IPS-18a (cell line): Measurements from ENCODE around the gene PTPRM.

Experiments
- H3K27ac ChIP-seq: one replicate; pipeline ENCODE4 v1.5.1; 2013; ENCODE audit warnings: low read length
- H3K27me3 ChIP-seq: one replicate; pipeline ENCODE4 v1.6.1; 2013; ENCODE audit warnings: mild to moderate bottlenecking, low read length; ENCODE audit not compliant: control insufficient read depth, insufficient read depth
- H3K36me3 ChIP-seq: one replicate; pipeline ENCODE4 v1.6.1; 2013; ENCODE audit warnings: low read depth, low read length; ENCODE audit not compliant: control insufficient read depth
- H3K4me1 ChIP-seq: one replicate; pipeline ENCODE4 v1.6.1; 2013; ENCODE audit warnings: low read depth, low read length; ENCODE audit not compliant: control insufficient read depth
- H3K4me3 ChIP-seq: one replicate; pipeline ENCODE4 v1.5.1; 2013; ENCODE audit warnings: low read length
- H3K9ac ChIP-seq: one replicate; pipeline ENCODE4 v1.6.1; 2013; ENCODE audit warnings: mild to moderate bottlenecking, low read length, moderate library complexity
- H3K9me3 ChIP-seq: one replicate; pipeline ENCODE4 v1.6.1; 2013; ENCODE audit warnings: low read depth, low read length; ENCODE audit not compliant: control insufficient read depth

Gene PTPRM

GRCh38 chr18:7892556-7892955 lies 325.4 kb downstream of the PTPRM start:
- no peak overlapping the region for H3K4me3 ChIP-seq
- H3K4me1 ChIP-seq: no peaks in the 10 kb centered on the region
- H3K27me3 ChIP-seq: no peaks in the 10 kb centered on the region
- no peaks in the 10 kb centered on the region for H3K36me3 ChIP-seq
- H3K9ac ChIP-seq: no peak overlapping the region
- H3K9me3 ChIP-seq: no peaks in the 10 kb centered on the region
- no peak overlapping the region for H3K27ac ChIP-seq

GRCh38 chr18:7894592-7894991 lies 327.5 kb downstream of the PTPRM start:
- Histone ChIP-seq H3K27ac (no peak overlapping the region), H3K27me3 (no peaks in the 10 kb centered on the region)

GRCh38 chr18:7895346-7895745 lies 328.2 kb downstream of the PTPRM start:
- no peaks in the 10 kb centered on the region for H3K36me3 ChIP-seq
- no peak overlapping the region for H3K27ac ChIP-seq
- H3K4me1 ChIP-seq: peaks cover 6% of the 10 kb centered on the region
- no peaks in the 10 kb centered on the region for H3K27me3 ChIP-seq
- H3K9ac ChIP-seq: no peak overlapping the region
- no peak overlapping the region for H3K4me3 ChIP-seq
- H3K9me3 ChIP-seq: no peaks in the 10 kb centered on the region

More at GRCh38 chr18:7894592-7894991, 327.5 kb downstream of the PTPRM start:
- Histone ChIP-seq H3K4me1 (peaks cover 6% of the 10 kb centered on the region), H3K9me3 (no peaks in the 10 kb centered on the region), H3K9ac (no peak overlapping the region), H3K4me3 (no peak overlapping the region), H3K36me3 (no peaks in the 10 kb centered on the region)

- Histone ChIP-seq H3K9me3 (no peaks in the 10 kb centered on the region), H3K4me1 (peaks cover 6% of the 10 kb centered on the region), H3K27me3 (no peaks in the 10 kb centered on the region), H3K4me3 (no peak overlapping the region), H3K36me3 (no peaks in the 10 kb centered on the region), H3K9ac (no peak overlapping the region), H3K27ac (no peak overlapping the region)
Observed at GRCh38 chr18:7896161-7896560, 329.0 kb downstream of the PTPRM start.

- Histone ChIP-seq H3K4me1 (peaks cover 6% of the 10 kb centered on the region), H3K4me3 (no peak overlapping the region), H3K36me3 (no peaks in the 10 kb centered on the region), H3K9me3 (no peaks in the 10 kb centered on the region), H3K27me3 (no peaks in the 10 kb centered on the region), H3K27ac (no peak overlapping the region), H3K9ac (no peak overlapping the region)
Observed at GRCh38 chr18:7896805-7897518, 329.8 kb downstream of the PTPRM start.

DNA sequence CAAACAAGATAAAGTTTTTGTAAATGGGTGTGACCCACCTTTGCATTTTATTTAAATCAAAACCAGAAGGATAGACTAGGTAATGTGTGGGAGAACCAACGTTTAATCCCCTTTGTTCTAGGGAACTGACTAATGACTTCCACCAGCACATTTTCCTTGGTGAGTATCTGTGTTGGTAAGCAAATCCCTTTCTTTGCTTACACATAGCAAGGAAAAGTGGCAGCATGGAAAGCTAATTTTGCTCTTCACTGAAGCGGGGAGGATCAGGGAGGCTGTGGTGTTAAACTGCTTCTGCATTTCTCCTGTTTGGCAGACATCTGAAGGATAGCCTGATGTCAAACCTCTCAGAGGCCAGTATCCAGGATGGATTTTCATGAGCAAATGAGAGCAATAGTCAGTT lies 331.1 kb downstream of the PTPRM start:
- Histone ChIP-seq H3K27me3 (no peaks in the 10 kb centered on the region), H3K27ac (no peak overlapping the region), H3K9me3 (no peaks in the 10 kb centered on the region), H3K36me3 (no peaks in the 10 kb centered on the region), H3K9ac (no peak overlapping the region), H3K4me1 (peaks cover 6% of the 10 kb centered on the region), H3K4me3 (no peak overlapping the region)

DNA sequence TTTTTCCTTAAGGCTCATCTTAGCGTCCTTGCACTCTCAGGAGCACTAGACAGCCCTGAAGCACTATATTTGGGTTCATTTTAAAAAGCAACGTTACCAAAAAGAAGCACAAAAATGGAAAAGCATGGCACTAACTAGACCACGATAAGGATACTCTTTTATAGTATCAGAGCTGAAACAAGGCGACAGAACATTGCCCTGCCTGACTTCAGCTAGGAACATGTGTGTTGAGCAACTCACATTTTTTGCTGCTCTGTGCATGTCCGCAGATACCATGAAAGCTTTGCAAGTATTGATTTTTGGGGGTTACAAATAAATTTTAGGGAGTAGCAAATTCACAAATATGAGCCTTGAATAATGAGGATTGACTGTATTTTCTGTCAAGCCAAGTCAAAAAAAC lies 332.0 kb downstream of the PTPRM start:
- H3K36me3 ChIP-seq: no peaks in the 10 kb centered on the region
- H3K4me3 ChIP-seq: no peak overlapping the region
- H3K4me1 ChIP-seq: peaks cover 6% of the 10 kb centered on the region
- no peak overlapping the region for H3K27ac ChIP-seq
- H3K27me3 ChIP-seq: no peaks in the 10 kb centered on the region
- no peak overlapping the region for H3K9ac ChIP-seq
- no peaks in the 10 kb centered on the region for H3K9me3 ChIP-seq

GRCh38 chr18:7900091-7900490 lies 333.0 kb downstream of the PTPRM start:
- H3K9me3 ChIP-seq: no peaks in the 10 kb centered on the region
- H3K9ac ChIP-seq: no peak overlapping the region
- no peaks in the 10 kb centered on the region for H3K27me3 ChIP-seq
- H3K4me3 ChIP-seq: no peak overlapping the region
- H3K27ac ChIP-seq: no peak overlapping the region
- no peaks in the 10 kb centered on the region for H3K36me3 ChIP-seq
- H3K4me1 ChIP-seq: peaks cover 6% of the 10 kb centered on the region

DNA sequence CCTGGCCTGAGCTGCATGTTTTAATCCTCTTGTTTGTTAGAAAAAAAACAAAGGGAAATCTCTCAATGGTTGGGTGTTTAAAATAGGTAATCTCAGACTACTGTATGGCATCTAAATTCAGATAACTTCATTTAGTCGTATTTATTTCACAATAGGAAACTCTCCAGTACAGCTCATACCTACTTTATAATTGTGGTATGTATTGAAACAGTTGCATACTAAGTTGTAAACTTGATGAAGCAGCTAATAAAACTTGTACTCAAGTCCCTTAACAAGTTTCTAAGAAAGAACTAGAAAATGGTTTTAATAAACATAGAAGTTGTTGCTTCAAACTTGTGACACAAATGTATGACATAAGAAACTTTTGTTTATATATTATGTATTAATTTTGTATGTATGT lies 334.5 kb downstream of the PTPRM start:
- no peaks in the 10 kb centered on the region for H3K36me3 ChIP-seq
- H3K27me3 ChIP-seq: no peaks in the 10 kb centered on the region
- no peak overlapping the region for H3K4me3 ChIP-seq
- no peaks in the 10 kb centered on the region for H3K9me3 ChIP-seq
- H3K4me1 ChIP-seq: peaks cover 6% of the 10 kb centered on the region
- H3K9ac ChIP-seq: no peak overlapping the region
- H3K27ac ChIP-seq: no peak overlapping the region

GRCh38 chr18:7902399-7902839 lies 335.3 kb downstream of the PTPRM start:
- Histone ChIP-seq H3K36me3 (no peaks in the 10 kb centered on the region), H3K9ac (no peak overlapping the region), H3K4me1 (peaks cover 6% of the 10 kb centered on the region), H3K4me3 (no peak overlapping the region), H3K9me3 (no peaks in the 10 kb centered on the region), H3K27ac (no peak overlapping the region), H3K27me3 (no peaks in the 10 kb centered on the region)

DNA sequence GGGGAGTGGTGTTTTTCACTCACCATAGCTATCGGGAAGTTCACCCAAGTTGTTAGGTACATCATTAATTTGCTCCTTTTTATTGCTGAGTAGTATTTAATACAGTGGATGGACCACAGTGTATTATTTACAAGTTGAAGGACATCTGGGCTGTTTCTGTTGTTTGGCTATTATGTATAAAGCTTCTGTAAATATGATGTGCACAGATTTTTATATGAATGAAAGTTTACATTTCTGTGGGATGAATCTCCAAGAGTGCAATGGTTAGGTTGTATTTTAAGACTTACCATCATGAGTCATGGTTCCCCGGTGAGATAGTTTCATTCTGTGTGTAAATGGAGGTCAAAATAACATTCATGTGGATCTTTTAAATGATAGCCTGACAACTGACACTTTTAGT lies 337.4 kb downstream of the PTPRM start:
- H3K9me3 ChIP-seq: no peaks in the 10 kb centered on the region
- H3K27me3 ChIP-seq: no peaks in the 10 kb centered on the region
- H3K9ac ChIP-seq: no peak overlapping the region
- no peak overlapping the region for H3K27ac ChIP-seq
- no peaks in the 10 kb centered on the region for H3K36me3 ChIP-seq
- H3K4me3 ChIP-seq: no peak overlapping the region
- H3K4me1 ChIP-seq: no peaks in the 10 kb centered on the region

GRCh38 chr18:7908681-7909299 lies 341.7 kb downstream of the PTPRM start:
- Histone ChIP-seq H3K36me3 (no peaks in the 10 kb centered on the region), H3K4me3 (no peak overlapping the region), H3K27me3 (no peaks in the 10 kb centered on the region), H3K9me3 (no peaks in the 10 kb centered on the region), H3K4me1 (no peaks in the 10 kb centered on the region), H3K9ac (no peak overlapping the region), H3K27ac (no peak overlapping the region)
